Motor neuron (in vitro differentiated cells): ENCODE data around the gene POTEF. TPM values are rescaled to one million over a fixed set of nuclear protein-coding genes. Genes with fewer than 3 reads are reported as not detected.
"Not testable (repeated sequence)": the region's sequence is repeated elsewhere in the genome, so short reads cannot be mapped to it uniquely, and the experiment has no call there.

ENCODE experiments used
- ATAC-seq, 8 experiments: fragments of 200-7000 bp; cut with Tn5 transposase; replicated peaks in 6 of 8; 2 replicates each; pipeline ENCODE4 v1.8.0; 2021; ENCODE audit warnings: mild to moderate bottlenecking in 8 of 8, moderate library complexity in 8 of 8
- H3K27ac ChIP-seq, 2 donors: fragments of 250-450 bp; sonication (Bioruptor Pico); 2 replicates each; pipeline ENCODE4 v1.9.0; 2021; ENCODE audit warnings: antibody characterized with exemption in 2 of 2, mild to moderate bottlenecking in 2 of 2, moderate library complexity in 1 of 2
- H3K4me1 ChIP-seq, 2 donors: fragments of 250-450 bp; sonication (Bioruptor Pico); replicated peaks in 1 of 2; 2 replicates each; pipeline ENCODE4 v1.6.1; 2021; ENCODE audit warnings: antibody characterized with exemption in 2 of 2, mild to moderate bottlenecking in 2 of 2, moderate library complexity in 1 of 2
- H3K4me3 ChIP-seq, 5 donors: fragments of 250-450 bp; sonication (Bioruptor Pico); 2 replicates each; pipeline ENCODE4 v1.9.0; 2021; ENCODE audit warnings: antibody characterized with exemption in 5 of 5, mild to moderate bottlenecking in 5 of 5, moderate library complexity in 4 of 5
- WGBS, 10 experiments: fragments of 450-650 bp; shearing (Covaris generic); methylation state at CpG; one replicate each; pipeline ENCODE4 v1.0.0; 2022; 5-methylcytosine and 5-hydroxymethylcytosine counted together
- in situ Hi-C, 9 experiments: fragments of 400-800 bp; cut with MboI; loops; one replicate each; pipeline ENCODE4 v1.15.0; 2021; ENCODE audit warnings: low sequenced_read_pairs in 9 of 9, low pct_unique_long_range_greater_than_20kb in 2 of 9; ENCODE audit not compliant: unreplicated experiment in 9 of 9
- total RNA-seq, 8 experiments: library from RNA; unstranded; fragments of 300-600 nt; gene quantifications; 2 replicates each; pipeline versions ENCODE4 v1.2.3 to v1.2.4, GENCODE V29; 2022

POTEF gene
- 10 to 100 TPM in 1 of 8 experiments, under 1 TPM in 6, not detected in 1; 0.05 to 31.2 (median 0.41) TPM for total RNA-seq

GRCh38 chr2:130129120-130129829 lies at the start of gene POTEF:
Gene POTEF, minus strand, starts transcription at chr2:130129222. Its CDS starts 8,707 bp downstream, at chr2:130120515.
- H3K4me1 ChIP-seq, H3K27ac ChIP-seq, in situ Hi-C loops: not testable (repeated sequence)
- H3K4me3 ChIP-seq = peak within 1 kb of the TSS in 1 of 5 donors; percentile 27
- WGBS, 10 experiments = 87% methylated on average over 3 of the region's 29 CpGs; no CpG with 5 or more reads in 9 of the 10 experiments
- ATAC-seq = peak in 2 of 8 experiments; percentile 95 to 97

- H3K4me3 ChIP-seq, ATAC-seq, H3K4me1 ChIP-seq, H3K27ac ChIP-seq: not testable (repeated sequence)
- in situ Hi-C loops = loop anchor here in 5 of 9 experiments (25.0 kb wide), 1 partner anchor 162 kb away; the partner anchor contains the start of gene IMP4 (in 5 of the 5)
- 83 to 100% (median 93%) methylated on average over 1 to 3 of the region's 5 CpGs; no CpG with 5 or more reads in 5 of the 10 experiments for WGBS, 10 experiments
Observed at GRCh38 chr2:130174866-130175265, 45.8 kb upstream of the POTEF start.

- Histone ChIP-seq H3K4me3 (no peak overlapping the region), H3K4me1 (no peaks in the 10 kb centered on the region), H3K27ac (no peak overlapping the region)
- no peak for ATAC-seq
- in situ Hi-C loops = loop anchor here in 2 of 9 experiments (25.0 kb wide), 1 partner anchor 167 kb away; the partner anchor contains the start of gene IMP4 (in 2 of the 2)
- 80 to 100% (median 96%) methylated on average over 1 to 6 of the region's 7 CpGs; no CpG with 5 or more reads in 3 of the 10 experiments for WGBS, 10 experiments
Observed at GRCh38 chr2:130169896-130170295, 40.9 kb upstream of the POTEF start.

- not testable (repeated sequence) for H3K4me3 ChIP-seq, ATAC-seq, H3K27ac ChIP-seq, H3K4me1 ChIP-seq
- 100% methylated on average over 2 of the region's 3 CpGs; no CpG with 5 or more reads in 8 of the 10 experiments for WGBS, 10 experiments
- in situ Hi-C loops = loop anchor here in 2 of 9 experiments (25.0 kb wide), 1 partner anchor 168 kb away; the partner anchor contains the start of gene IMP4 (in 2 of the 2)
Observed at GRCh38 chr2:130169163-130169562, 40.1 kb upstream of the POTEF start.

- WGBS, 10 experiments = 50 to 100% (median 69%) methylated on average over 1 to 2 of the region's 3 CpGs; no CpG with 5 or more reads in 6 of the 10 experiments
- ATAC-seq = peak in 2 of 8 experiments; percentile 28 to 90
- not testable (repeated sequence) for H3K27ac ChIP-seq, H3K4me3 ChIP-seq, H3K4me1 ChIP-seq
- in situ Hi-C loops = loop anchor here in 2 of 9 experiments (25.0 kb wide), 1 partner anchor 171 kb away; the partner anchor contains the start of gene IMP4 (in 2 of the 2)
Observed at GRCh38 chr2:130166611-130167010, 37.6 kb upstream of the POTEF start.

GRCh38 chr2:130165293-130166016 lies 36.4 kb upstream of the POTEF start:
- in situ Hi-C loops = loop anchor here in 2 of 9 experiments (25.0 kb wide), 1 partner anchor 172 kb away; the partner anchor contains the start of gene IMP4 (in 2 of the 2)
- WGBS, 10 experiments = 80 to 100% (median 92%) methylated on average over 1 to 6 of the region's 8 CpGs
- Histone ChIP-seq H3K27ac (no peak overlapping the region), H3K4me3 (no peak overlapping the region), H3K4me1 (no peaks in the 10 kb centered on the region)
- no peak for ATAC-seq

GRCh38 chr2:130162968-130163367 lies 33.9 kb upstream of the POTEF start:
- in situ Hi-C loops = loop anchor here in 2 of 9 experiments (25.0 kb wide), 1 partner anchor 174 kb away; the partner anchor contains the start of gene IMP4 (in 2 of the 2)
- H3K4me1 ChIP-seq = no peaks in the 10 kb centered on the region
- no peak overlapping the region for H3K27ac ChIP-seq
- 91 to 100% methylated on average over 4 to 5 of the region's 9 CpGs; no CpG with 5 or more reads in 8 of the 10 experiments for WGBS, 10 experiments
- ATAC-seq = no peak
- no peak overlapping the region for H3K4me3 ChIP-seq

- ATAC-seq, H3K27ac ChIP-seq, H3K4me1 ChIP-seq, H3K4me3 ChIP-seq: not testable (repeated sequence)
- in situ Hi-C loops = loop anchor here in 2 of 9 experiments (25.0 kb wide), 1 partner anchor 175 kb away; the partner anchor contains the start of gene IMP4 (in 2 of the 2)
- WGBS, 10 experiments = 80 to 100% (median 100%) methylated on average over 1 to 2 of the region's 7 CpGs; no CpG with 5 or more reads in 6 of the 10 experiments
Observed at GRCh38 chr2:130162486-130162885, 33.5 kb upstream of the POTEF start.

GRCh38 chr2:130160838-130161705 lies 32.0 kb upstream of the POTEF start:
- WGBS, 10 experiments = 40 to 90% (median 60%) methylated on average over 1 to 3 of the region's 25 CpGs; no CpG with 5 or more reads in 6 of the 10 experiments
- ATAC-seq = peak in 4 of 8 experiments; percentile 31 to 81 (median 58)
- not testable (repeated sequence) for H3K4me3 ChIP-seq, H3K27ac ChIP-seq, H3K4me1 ChIP-seq
- in situ Hi-C loops = loop anchor here in 2 of 9 experiments (25.0 kb wide), 1 partner anchor 176 kb away; the partner anchor contains the start of gene IMP4 (in 2 of the 2)

- H3K27ac ChIP-seq = no peak overlapping the region
- in situ Hi-C loops = loop anchor here in 2 of 9 experiments (25.0 kb wide), 1 partner anchor 177 kb away; the partner anchor contains the start of gene IMP4 (in 2 of the 2)
- H3K4me1 ChIP-seq = no peaks in the 10 kb centered on the region
- ATAC-seq = no peak
- no peak overlapping the region for H3K4me3 ChIP-seq
- 100% methylated on average over 2 of the region's 6 CpGs; no CpG with 5 or more reads in 9 of the 10 experiments for WGBS, 10 experiments
Observed at GRCh38 chr2:130160131-130160530, 31.1 kb upstream of the POTEF start.

GRCh38 chr2:130159376-130159775 lies 30.4 kb upstream of the POTEF start:
- not testable (repeated sequence) for ATAC-seq, H3K4me1 ChIP-seq, H3K27ac ChIP-seq, H3K4me3 ChIP-seq
- WGBS, 10 experiments = 94 to 100% (median 100%) methylated on average over 1 to 3 of the region's 4 CpGs; no CpG with 5 or more reads in 7 of the 10 experiments
- in situ Hi-C loops = loop anchor here in 2 of 9 experiments (25.0 kb wide), 1 partner anchor 178 kb away; the partner anchor contains the start of gene IMP4 (in 2 of the 2)
